RCC 7860 (cell line): ENCODE measurements around the gene NOC2L.

Experiments used
- DNase-seq: peaks from one replicate; pipeline ENCODE4 v3.0.0-alpha.2; 2015; ENCODE audit warnings: low spot score
- FAIRE-seq: peaks from 2 replicates; lab custom pipeline; 2012; peaks lifted over from hg19 to GRCh38; lab: Jason Lieb, UNC

The NOC2L gene

GRCh38 chr1:958823-959730 lies at the start of gene NOC2L:
NOC2L (minus strand) TSS chr1:959256; CDS start chr1:959240, 16 bp downstream.
- DNase-seq: peak; percentile 74
- FAIRE-seq: no peak

GRCh38 chr1:1006305-1007159 lies 47.5 kb upstream of the NOC2L start:
- FAIRE-seq: no peak
- DNase-seq: peak; percentile 66

- FAIRE-seq: no peak
- DNase-seq: no peak
Measured at GRCh38 chr1:1005774-1006304, 46.8 kb upstream of the NOC2L start.

- peak; percentile 40 for FAIRE-seq
- peak; percentile 56 for DNase-seq
Measured at GRCh38 chr1:1004780-1005697, 46.0 kb upstream of the NOC2L start.

- no peak for FAIRE-seq
- DNase-seq: no peak
Measured at GRCh38 chr1:1004420-1004779, 45.3 kb upstream of the NOC2L start.

GRCh38 chr1:1003618-1004419 lies 44.8 kb upstream of the NOC2L start:
- FAIRE-seq: no peak
- no peak for DNase-seq

- FAIRE-seq (no peak), DNase-seq (no peak)
Measured at GRCh38 chr1:1001057-1001783, 42.2 kb upstream of the NOC2L start.

- DNase-seq: peak; percentile 81
- no peak for FAIRE-seq
Measured at GRCh38 chr1:1000357-1001056, 41.5 kb upstream of the NOC2L start.

GRCh38 chr1:999725-1000356 lies 40.8 kb upstream of the NOC2L start, which contains the start of gene HES4:
HES4 (minus strand) TSS chr1:1000097; CDS start chr1:999973, 124 bp downstream.
- FAIRE-seq: no peak
- peak; percentile 87 for DNase-seq

GRCh38 chr1:998995-999724 lies 40.1 kb upstream of the NOC2L start:
- FAIRE-seq: no peak
- peak; percentile 18 for DNase-seq

- FAIRE-seq (no peak), DNase-seq (no peak)
Measured at GRCh38 chr1:998745-998994, 39.6 kb upstream of the NOC2L start.

GRCh38 chr1:997993-998744 lies 39.1 kb upstream of the NOC2L start:
- FAIRE-seq (no peak), DNase-seq (no peak)

GRCh38 chr1:997713-997992 lies 38.6 kb upstream of the NOC2L start:
- no peak for DNase-seq
- FAIRE-seq: no peak

GRCh38 chr1:996851-997712 lies 38.0 kb upstream of the NOC2L start:
- DNase-seq (no peak), FAIRE-seq (no peak)

GRCh38 chr1:995665-996633 lies 36.9 kb upstream of the NOC2L start:
- DNase-seq: no peak
- FAIRE-seq: no peak
